Right renal cortex interstitium (tissue), 3 donors: ENCODE measurements around the gene TBC1D2B. TPM values are rescaled to one million over a fixed set of nuclear protein-coding genes. Genes with fewer than 3 reads are reported as not detected.
"Not testable (repeated sequence)": the region's sequence is repeated elsewhere in the genome, so short reads cannot be mapped to it uniquely, and the experiment has no call there.

Experiments
- DNase-seq, 3 donors: peaks; one replicate each; pipeline ENCODE4 v3.0.0-alpha.2; 2013; ENCODE audit warnings: low read depth in 3 of 3, low spot score in 2 of 3
- polyA plus RNA-seq, 3 donors: library from polyadenylated mRNA; unstranded; fragments of 120-200 nt; gene quantifications; one replicate each; pipeline ENCODE4 v1.2.1, GENCODE V29; 2013; ENCODE audit not compliant: insufficient read length in 3 of 3

TBC1D2B gene
- polyA plus RNA-seq, 3 donors = 25.9 to 28.7 (median 26.6) TPM

DNA sequence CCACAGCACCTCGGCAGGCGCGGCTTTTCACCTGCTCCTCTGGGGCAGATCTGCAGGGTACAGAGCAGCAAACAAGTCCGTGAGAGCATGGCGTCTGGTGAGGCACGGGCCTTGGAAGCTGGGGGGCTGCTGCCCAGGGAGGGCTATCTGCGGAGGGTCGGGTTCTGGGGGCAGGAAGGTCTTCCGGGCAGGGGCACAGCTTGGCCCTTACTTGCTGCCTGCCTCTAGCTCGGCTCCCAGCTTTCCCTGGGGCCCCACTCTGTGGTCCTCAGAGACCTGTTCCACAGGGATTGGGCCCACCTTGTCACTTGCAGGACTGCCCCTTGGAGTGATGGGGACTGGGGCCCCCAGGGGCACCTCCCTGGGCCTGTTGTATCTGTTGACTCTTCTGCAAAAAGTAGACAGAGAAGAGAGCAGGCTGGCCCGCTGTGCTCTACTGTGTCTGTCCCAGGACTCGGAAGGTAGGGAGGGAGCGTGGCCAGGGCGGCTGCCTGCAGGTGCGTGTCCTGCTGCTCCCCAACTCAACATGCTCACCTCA lies 84.1 kb downstream of the TBC1D2B start:
- no peak for DNase-seq

DNA sequence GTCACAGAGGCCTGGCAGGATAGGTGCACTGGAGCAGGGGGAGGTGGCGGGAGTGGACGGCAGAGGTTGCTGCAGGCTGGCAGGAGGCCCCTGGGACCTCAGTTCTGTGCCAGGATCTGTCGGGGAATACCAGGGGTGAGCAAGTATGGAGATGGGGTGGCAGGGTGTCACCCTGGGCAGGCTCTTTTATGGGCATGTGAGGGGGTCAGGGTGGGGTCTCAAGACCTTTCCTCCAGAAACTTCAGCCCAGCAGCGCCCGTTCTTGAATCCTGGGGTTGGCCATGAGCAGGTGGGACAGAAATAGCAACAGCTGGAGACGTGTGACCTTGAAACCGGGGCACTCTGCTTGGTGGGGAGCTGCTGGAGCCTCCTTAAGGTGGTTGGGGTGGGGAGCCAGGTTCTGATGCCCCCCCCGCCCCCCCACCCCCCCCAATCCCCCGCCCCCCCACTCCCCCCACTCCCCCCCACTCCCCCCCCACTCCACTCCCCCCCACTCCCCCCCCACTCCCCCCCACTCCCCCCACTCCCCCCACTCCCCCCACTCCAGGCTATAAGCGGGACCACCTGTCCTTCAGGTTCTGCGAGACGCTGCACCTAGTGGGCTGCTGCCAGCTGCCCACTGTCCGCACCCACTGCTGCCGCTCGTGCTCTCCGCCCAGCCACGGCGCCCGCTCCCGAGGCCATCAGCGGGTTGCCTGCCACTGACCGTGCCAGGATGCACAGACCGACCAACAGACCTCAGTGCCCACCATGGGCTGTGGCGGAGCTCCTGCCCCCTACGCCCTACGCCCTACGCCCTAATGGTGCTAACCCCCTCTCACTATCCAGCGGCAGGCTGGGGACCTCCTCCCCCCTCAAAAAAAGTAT lies 84.9 kb downstream of the TBC1D2B start:
- DNase-seq = no peak

DNA sequence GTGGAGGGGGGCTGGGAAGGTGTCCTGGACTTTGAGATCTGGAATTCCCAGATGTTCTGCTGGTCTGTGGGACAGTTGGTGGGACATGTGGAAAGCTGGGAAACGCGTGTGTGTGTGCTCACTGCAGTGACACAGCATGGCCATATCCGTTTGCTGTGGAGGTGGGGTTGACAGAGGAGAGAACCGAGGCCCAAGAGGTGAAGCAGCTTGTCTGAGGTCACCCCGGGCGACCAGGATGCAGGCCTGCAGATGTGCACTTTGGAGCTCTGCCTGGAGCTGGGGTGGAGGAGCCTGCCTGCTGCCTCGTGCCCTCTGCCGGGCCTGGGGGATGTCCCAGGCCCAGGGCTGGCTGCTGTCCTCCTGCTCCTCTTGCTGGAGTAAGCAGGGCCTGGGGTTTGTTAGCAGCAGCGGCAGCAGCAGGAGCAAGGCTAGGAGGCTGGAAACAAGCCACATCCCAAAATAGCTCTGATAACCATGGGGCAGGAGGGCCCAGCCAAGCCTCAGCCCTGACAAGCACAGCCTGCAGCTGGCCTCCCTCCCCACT lies 85.8 kb downstream of the TBC1D2B start:
- not testable (repeated sequence) for DNase-seq

DNA sequence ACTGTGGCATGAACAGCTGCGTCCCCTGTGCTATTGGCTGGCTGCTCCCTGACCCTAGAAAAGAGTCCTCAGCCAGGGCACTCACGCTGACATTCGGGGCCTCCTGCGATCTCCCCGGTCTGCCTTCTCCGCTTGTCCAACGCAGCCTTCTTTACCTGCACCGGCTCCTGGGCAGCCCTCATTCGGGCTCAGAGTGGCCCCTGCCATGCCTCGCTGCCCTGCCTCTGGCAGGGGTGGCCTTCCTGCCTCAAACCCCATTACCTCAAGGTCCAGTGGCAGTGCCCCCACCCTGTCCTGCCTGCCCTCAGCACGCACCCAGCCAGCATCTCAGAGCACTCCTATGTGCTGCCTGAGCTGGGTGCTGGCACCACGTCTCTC lies 86.5 kb downstream of the TBC1D2B start:
- DNase-seq = no peak

DNA sequence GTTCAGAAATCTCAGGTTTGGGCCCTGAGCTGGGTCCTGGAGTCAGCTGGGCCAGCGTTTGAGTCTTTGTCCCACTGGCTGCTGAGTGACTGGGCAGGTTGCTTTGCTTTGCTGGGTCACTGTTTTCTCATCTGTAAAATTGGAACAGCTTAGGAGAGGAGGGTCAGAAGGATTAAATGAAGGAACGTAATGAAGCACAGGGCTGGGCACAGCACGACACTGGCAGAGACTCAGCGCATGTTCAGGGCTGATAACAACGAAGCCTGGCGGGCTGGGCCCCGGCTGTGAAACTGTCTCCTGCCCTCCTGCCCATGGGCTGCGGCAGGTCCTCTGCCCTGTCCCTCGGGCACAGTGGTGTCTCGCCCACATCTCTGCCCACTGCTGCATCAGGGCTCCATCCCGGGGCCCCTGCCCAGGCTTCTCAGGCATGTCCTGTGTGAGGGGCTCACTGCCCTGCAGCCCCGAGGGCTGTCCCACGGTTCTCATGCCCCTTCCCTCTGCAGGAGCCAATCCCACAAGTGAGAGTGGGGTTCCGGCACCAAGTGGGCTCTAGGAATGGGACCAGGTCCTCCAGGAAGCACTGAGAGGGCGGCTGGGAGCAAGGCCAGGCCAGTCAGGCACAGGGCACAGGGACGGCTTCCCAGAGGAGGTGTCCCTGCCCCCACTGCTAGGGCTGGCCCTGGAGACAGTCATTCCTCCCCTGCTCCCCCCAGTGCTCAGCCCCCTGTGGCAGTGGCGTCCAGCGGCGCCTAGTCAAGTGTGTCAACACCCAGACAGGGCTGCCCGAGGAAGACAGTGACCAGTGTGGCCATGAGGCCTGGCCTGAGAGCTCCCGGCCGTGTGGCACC lies 88.0 kb downstream of the TBC1D2B start:
- no peak for DNase-seq

DNA sequence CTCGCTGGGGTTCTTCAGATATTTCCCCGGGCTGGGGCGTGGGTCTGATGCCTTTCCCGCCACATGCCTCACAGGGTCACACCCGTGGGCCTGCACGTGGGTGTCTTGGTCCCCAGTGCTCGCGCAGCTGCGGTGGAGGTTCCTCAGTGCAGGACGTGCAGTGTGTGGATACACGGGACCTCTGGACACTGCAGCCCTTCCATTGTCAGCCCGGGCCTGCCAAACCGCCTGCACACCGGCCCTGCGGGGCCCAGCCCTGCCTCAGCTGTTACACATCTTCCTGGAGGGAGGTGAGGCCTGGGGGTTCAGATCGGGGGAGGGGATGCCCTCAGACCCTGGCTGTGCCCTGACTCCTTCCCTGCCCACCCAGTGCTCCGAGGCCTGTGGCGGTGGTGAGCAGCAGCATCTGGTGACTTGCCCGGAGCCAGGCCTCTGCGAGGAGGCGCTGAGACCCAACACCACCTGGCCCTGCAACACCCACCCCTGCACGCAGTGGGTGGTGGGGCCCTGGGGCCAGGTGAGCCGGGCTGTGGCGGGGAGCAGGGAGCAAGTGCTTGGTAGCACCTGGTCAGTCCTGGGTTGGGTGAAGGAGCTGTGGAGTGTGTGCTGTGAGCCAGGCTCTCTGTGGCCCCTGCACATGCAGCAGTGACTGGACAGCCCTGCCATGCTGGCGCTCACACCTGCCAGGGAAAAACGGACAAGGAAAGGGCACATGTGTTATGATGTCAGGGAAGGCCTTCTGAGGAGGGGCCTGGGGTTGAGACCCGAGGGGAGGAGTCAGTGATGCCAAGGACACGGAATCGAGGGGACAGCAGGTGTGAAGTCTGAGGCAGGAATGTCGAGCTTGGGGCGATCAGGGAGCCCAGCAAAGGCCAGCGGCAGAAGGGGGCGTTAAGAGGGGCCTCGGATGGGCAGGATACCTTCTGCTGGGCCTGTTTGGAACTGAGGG lies 88.9 kb downstream of the TBC1D2B start:
- DNase-seq = no peak

DNA sequence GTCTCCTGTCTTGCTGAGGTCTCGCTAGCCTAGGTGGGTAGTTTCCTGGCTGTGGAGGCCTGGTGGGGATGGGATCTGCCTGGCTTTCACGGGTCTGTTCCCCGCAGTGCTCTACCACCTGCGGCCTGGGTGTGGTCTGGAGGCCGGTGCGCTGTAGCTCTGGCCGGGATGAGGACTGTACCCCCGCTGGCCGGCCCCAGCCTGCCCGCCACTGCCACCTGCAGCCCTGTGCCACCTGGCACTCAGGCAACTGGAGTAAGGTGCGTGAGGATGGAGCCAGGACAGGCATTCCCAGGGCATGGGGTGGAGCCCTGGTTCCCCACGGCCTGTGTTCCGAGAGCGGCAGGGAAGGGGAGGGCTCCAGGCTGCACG lies 89.8 kb downstream of the TBC1D2B start:
- DNase-seq = not testable (repeated sequence)

DNA sequence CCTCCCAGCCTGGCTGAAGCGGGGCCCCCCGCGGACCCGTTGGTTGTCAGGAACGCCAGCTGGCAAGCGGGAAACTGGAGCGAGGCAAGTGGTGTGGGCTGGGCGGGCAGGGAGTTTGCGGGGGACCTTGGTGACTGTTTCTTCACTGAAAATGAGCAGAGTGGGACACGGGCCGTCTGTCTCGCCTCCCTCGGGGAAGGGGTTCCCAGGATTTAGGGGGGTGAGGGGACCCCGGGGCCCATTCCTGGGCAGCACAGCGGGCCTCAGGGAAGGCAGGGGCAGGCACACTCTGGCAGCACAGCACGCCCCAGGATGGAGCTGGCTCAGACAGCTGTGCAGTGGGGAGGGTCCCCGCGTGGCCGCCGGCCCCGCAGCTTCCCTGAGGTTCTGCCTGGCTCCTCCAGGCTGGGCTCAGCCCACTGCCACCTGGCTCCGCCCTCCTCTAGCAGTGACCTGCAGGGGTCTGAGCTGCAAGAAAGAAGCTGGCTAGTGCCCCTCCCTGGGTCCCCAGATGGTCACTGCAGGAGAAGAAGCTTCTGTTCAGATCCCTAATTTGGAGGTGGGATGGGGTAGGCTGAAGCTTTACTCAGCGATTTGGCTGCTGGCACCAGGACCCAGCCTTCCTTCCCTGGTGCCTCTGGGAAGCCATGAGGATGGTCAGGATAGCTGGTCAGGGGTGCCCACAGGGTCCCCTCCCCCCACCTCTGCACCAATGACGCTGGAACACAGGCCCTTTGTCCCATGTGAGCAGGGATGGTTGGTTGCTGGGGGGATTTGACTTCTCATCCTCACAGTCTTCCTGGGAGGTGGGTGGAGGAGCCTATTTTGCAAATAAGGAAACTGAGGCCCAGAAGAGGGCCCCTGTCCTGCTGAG lies 90.4 kb downstream of the TBC1D2B start:
- no peak for DNase-seq

DNA sequence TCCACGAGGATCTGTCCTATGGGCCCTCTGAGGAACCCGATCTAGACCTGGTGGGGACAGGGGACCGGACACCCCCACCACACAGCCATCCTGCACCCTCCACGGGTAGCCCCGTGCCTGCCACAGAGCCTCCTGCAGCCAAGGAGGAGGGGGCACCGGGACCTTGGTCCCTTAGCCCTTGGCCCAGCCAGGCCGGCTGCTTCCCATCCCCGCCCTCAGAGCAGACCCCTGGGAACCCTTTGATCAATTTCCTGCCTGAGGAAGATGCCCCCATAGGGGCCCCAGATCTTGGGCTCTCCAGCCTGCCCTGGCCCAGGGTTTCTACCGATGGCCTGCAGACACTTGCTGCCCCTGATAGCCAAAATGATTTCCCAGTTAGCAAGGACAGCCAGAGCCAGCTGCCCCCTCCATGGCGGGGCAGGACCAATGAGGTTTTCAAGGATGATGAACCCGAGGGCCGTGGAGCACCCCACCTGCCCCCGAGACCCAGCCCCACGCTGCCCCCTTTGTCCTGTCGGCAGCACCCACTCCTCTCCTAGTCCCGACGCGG lies 91.5 kb downstream of the TBC1D2B start:
- DNase-seq = no peak

DNA sequence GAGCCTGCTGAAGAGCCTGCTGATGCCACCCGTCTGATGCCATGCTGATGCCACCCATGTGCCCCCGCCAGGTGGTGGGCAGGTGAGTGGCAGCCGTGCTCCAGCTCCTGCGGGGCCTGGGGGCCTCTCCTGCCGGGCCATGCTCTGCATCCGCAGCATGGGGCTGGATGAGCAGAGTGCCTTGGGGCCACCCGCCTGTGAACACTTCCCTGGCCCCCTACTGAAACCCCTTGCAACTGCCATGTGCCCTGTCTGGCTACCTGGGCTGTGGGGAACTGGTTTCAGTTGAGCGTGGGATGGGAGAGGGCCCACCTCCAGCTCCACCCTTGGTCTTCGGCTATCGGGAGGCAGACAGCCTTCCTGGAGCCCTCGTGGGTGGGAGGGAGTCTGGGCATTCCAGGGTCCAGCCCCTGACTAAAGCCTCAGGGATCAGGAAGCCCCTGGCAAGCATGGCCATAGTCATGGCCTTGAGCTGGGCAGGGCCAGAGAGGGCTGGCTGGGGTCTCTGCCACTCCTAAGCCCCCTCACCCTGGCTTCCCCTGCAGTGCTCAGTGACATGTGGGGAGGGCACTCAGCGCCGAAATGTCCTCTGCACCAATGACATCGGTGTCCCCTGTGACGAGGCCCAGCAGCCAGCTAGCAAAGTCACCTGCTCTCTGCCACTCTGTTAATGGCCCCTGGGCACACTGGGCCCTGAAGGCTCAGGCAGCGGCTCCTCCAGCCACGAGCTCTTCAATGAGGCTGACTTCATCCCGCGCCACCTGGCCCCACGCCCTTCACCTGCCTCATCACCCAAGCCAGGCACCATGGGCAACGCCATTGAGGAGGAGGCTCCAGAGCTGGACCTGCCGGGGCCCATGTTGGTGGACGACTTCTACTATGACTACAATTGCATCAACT lies 92.2 kb downstream of the TBC1D2B start:
- DNase-seq = no peak

DNA sequence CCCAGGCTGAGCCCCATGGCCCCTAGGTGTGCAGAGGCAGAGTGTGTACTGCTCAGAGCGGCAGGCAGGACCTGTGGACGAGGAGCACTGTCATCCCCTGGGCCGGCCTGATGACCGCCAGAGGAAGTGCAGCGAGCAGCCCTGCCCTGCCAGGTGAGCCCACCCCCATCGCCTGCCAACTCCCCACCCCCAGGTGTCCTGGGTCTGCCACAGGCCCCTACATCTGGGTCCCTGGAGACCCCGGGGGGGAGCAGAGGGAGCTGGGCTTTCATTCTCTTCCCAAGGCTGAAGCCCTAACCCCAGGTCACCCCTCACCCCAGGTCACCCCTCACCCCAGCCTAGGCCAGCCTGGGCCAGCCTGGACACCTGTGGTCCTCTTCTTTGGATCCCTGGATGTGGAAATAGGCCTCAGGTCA lies 93.1 kb downstream of the TBC1D2B start:
- DNase-seq = no peak

DNA sequence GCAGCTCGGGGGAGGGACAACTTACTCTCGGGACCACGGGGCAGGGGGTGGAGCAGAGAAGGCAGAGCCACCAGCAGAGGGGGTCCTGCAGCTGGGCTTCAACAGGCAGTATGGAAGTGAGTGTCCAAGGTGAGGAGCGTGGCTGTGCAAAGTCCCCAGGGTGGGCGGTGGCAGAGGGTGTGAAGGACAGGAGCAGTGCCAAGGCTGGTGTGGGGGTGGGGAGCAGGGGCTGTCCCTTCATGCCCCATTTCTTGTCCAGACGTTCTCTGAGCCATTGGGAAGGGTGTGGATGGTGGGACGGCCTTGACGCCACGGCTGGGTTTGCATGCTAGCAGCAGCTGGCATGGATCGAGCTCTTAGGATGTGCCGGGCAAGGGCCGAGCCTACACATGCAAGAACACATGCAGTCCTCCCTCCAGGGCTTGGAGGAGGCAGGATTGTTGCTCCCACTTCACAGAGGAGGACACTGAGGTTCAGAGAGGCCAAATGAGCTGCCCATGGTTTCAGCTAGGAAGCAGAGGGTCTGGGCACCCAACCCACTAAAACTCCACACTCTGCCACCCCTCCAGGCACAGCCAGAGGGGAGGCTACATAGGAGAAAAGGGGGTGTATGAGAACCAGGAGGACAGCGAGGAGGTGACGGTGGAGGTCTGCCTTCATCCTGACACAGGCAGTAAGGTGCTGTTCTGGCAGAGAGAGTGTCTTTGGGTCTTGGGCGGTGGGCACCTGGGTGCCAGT lies 93.6 kb downstream of the TBC1D2B start:
- DNase-seq = no peak

DNA sequence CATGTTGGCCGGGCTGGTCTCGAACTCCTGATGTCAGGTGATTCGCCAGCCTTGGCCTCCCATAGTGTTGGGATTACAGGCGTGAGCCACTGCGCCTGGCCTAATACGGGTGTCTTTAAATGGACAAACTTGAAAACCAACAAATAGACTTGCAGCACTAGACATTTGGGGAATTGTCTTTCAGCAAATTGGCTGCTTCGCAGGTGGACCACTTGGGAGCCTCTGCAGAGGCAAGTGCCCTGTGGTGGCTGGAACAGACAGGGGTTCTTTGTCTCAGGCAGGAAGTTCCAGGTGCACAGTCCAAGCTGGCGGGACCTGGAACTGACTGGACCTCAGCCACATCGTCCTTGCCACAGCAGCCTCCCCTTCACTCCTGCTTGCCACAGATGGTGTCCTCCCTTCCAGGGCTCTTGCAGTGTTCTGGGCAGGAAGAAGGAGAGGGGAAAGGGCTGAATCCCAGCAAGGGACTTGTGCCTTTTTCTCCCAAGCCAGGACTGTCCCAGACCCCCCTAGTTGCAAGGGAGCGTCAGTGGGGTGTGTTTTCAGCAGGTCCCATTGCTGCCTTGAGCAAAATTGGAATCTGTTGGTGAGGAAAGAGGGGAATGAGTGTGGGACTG lies 94.3 kb downstream of the TBC1D2B start:
- DNase-seq = no peak

DNA sequence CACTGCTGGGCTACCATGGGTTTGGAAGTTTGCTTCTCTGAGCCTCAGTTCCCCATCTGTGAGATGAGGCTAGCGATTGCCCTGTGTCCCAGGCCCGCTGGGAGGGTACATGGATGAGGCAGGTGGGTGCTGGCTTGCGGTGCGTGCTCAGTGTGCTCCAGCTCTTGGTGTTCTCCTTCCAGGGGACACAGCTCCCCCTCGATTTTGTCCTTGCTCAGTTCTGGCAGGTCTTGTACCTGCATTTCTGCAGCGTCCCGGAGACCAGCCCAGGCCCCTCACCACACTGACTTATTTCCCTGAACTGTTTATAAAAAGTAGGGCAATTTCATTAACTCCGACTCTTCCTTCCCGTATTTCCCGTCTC lies 95.4 kb downstream of the TBC1D2B start:
- no peak for DNase-seq

DNA sequence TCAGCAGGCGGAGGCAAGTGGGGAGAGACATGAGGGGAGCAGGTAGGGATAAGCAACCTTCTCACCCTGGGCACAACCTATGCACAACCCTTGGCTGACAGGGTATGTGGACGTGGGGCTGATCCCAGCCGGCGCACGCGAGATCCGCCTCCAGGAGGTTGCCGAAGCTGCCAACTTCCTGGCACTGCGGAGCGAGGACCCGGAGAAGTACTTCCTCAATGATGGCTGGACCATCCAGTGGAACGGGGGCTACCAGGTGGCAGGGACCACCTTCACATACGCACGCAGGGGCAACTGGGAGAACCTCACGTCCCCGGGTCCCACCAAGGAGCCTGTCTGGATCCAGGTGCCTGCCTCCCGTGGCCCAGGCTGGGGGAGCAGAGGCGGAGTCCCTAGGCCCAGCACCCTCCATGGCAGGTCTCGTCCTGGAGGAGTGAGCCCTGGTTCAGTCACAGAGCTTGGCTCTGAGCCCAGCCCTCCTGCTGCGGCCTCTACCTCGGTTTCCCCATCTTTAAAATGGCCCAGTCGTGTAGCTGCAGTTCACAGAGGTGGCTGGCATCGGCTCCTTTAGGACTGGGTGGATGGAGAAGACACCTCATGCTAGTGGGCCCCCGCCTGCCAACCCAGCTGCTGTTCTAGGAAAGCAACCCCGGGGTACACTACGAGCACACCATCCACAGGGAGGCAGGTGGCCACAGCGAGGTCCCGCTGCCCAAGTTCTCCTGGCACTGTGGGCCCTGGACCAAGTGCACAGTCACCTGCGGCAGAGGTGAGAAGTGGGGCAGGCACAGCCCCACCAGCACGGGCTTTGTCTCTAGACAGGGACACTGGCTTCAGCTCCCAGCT lies 96.0 kb downstream of the TBC1D2B start:
- DNase-seq = no peak

DNA sequence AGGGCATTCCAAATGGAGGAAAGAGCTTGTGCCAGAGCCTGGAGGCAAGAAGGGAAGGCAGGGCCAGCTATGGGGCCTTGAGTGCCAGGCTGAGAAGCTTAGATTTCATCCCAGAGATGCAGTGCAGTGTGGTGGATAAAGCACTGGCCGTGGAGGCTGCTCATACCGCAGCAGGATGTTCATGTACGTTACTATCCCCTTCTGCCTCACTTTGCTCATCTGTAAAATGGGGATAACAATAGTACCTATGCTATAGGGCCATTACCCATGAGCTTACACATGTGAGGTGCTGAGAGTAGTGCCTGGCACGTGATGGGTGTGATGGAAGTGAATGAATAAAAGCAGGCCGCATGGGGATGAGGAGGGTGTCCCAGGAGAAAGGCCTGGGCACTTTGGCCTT lies 96.8 kb downstream of the TBC1D2B start:
- not testable (repeated sequence) for DNase-seq
